ENCODE data around the gene PCDHGA10. TPM values are rescaled to one million over a fixed set of nuclear protein-coding genes. Genes with fewer than 3 reads are reported as not detected.
A peak's percentile ranks its signal among the peaks of the same experiment; 100 is the strongest.
"Not testable (repeated sequence)": the region's sequence is repeated elsewhere in the genome, so short reads cannot be mapped to it uniquely, and the experiment has no call there.

The PCDHGA10 gene
- total RNA-seq, 1 donor from 2014 or later = 18.4 TPM

DNA sequence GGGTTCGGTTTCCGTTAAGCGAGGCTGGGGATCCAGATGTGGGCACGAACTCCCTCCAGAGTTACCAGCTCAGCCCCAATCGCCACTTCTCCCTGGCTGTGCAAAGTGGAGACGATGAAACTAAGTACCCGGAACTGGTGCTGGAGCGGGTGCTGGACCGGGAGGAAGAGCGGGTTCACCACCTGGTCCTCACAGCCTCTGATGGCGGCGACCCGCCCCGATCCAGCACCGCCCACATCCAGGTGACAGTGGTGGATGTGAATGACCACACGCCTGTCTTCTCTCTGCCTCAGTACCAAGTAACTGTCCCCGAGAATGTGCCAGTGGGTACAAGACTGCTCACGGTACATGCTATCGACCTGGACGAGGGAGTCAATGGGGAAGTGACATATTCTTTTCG is 29.4 kb upstream of the PCDHGA10 start:
- DNase-seq (ENCODE audit: low read depth, low spot score) = no peak

DNA sequence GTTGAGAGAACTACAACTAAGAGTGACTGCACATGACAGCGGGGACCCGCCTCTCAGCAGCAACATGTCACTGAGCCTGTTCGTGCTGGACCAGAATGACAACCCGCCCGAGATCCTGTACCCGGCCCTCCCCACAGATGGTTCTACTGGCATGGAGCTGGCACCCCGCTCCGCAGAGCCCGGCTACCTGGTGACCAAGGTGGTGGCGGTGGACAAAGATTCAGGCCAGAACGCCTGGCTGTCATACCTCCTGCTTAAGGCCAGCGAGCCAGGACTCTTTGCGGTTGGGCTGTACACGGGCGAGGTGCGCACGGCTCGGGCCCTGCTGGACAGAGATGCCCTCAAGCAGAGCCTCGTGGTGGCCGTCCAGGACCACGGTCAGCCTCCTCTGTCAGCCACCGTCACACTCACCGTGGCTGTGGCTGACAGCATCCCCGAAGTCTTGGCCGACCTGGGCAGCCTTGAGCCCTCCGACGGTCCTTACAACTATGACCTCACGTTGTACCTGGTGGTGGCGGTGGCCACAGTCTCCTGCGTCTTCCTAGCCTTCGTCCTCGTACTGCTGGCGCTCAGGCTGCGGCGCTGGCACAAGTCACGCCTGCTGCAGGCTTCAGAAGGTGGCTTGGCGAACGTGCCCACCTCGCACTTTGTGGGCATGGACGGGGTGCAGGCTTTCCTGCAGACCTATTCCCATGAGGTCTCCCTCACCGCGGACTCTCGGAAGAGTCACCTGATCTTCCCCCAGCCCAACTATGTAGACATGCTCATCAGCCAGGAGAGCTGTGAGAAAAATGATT is 28.1 kb upstream of the PCDHGA10 start:
- no peaks in the 10 kb centered on the region for H3K27me3 Mint-ChIP-seq (ENCODE audit: low read depth)
- H3K27ac Mint-ChIP-seq (ENCODE audit: unreplicated experiment) = no peak overlapping the region
- no peaks in the 10 kb centered on the region for H3K4me1 Mint-ChIP-seq
- H3K36me3 Mint-ChIP-seq (ENCODE audit: low read depth) = peaks cover 39% of the 10 kb centered on the region
- no peak for DNase-seq (ENCODE audit: low read depth, low spot score)
- peaks cover 24% of the 10 kb centered on the region for H3K9me3 Mint-ChIP-seq
- no peak overlapping the region for H3K4me3 Mint-ChIP-seq
- TF ChIP-seq, protein P1, sequence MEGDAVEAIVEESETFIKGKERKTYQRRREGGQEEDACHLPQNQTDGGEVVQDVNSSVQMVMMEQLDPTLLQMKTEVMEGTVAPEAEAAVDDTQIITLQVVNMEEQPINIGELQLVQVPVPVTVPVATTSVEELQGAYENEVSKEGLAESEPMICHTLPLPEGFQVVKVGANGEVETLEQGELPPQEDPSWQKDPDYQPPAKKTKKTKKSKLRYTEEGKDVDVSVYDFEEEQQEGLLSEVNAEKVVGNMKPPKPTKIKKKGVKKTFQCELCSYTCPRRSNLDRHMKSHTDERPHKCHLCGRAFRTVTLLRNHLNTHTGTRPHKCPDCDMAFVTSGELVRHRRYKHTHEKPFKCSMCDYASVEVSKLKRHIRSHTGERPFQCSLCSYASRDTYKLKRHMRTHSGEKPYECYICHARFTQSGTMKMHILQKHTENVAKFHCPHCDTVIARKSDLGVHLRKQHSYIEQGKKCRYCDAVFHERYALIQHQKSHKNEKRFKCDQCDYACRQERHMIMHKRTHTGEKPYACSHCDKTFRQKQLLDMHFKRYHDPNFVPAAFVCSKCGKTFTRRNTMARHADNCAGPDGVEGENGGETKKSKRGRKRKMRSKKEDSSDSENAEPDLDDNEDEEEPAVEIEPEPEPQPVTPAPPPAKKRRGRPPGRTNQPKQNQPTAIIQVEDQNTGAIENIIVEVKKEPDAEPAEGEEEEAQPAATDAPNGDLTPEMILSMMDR (conservative IDR thresholded peaks at IDR 0.05) = no peak

More for the DNA sequence above, 29.4 kb upstream of the PCDHGA10 start:
- Mint-ChIP-seq H3K36me3 (ENCODE audit: low read depth) (peaks cover 33% of the 10 kb centered on the region), H3K27ac (ENCODE audit: unreplicated experiment) (no peak overlapping the region), H3K27me3 (ENCODE audit: low read depth) (no peaks in the 10 kb centered on the region), H3K9me3 (peaks cover 24% of the 10 kb centered on the region), H3K4me3 (no peak overlapping the region), H3K4me1 (no peaks in the 10 kb centered on the region)
- TF ChIP-seq, protein P1 (conservative IDR thresholded peaks at IDR 0.05) = no peak

DNA sequence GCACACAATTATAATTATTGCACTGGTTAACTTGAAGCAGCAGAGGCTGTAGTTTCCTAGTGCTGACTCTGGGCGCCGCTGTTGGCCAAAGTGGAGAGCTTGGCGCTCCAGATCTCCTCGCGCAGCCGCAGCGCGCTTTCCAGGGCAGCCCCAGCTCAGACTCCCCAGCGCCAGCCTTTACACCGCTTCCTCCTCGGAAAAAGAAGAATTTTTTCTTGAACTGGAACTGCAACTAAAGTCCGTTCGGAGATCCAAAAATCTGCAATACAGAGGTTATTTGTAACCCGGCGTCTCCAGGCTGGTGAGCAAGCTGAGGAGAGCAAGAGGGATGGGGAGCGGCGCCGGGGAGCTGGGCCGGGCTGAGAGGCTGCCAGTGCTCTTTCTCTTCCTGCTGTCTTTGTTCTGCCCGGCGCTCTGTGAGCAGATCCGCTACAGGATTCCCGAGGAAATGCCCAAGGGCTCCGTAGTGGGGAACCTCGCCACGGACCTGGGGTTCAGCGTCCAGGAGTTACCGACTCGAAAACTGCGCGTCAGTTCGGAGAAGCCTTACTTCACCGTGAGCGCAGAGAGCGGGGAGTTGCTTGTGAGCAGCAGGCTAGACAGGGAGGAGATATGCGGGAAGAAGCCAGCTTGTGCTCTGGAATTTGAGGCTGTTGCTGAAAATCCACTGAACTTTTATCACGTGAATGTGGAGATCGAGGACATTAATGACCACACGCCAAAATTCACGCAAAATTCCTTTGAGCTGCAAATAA is 25.1 kb upstream of the PCDHGA10 start, which contains the start of gene PCDHGB4:
Gene PCDHGB4 (plus strand): TSS at position 142 of the 755 bp plus-strand sequence. CDS start 187 bp downstream, at position 329.
- Mint-ChIP-seq H3K4me3 (peak within 1 kb of the TSS; percentile 44), H3K36me3 (ENCODE audit: low read depth) (peaks cover 49% of the 10 kb centered on the region), H3K9me3 (peaks cover 30% of the 10 kb centered on the region)
- not testable (repeated sequence) for H3K4me1 Mint-ChIP-seq; H3K27me3 Mint-ChIP-seq (ENCODE audit: low read depth); DNase-seq (ENCODE audit: low read depth, low spot score); H3K27ac Mint-ChIP-seq (ENCODE audit: unreplicated experiment)
- TF ChIP-seq, protein P1 (conservative IDR thresholded peaks at IDR 0.05) = peak; percentile 71

DNA sequence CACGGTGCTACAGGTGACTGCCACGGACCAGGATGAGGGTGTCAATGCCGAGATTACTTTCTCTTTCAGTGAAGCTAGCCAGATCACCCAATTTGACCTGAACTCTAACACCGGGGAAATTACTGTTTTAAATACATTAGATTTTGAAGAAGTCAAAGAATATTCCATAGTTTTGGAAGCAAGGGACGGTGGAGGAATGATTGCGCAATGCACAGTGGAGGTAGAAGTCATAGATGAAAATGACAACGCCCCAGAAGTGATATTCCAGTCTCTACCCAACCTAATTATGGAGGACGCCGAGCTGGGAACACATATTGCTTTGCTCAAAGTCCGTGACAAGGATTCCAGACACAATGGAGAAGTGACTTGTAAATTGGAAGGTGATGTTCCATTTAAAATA is 24.1 kb upstream of the PCDHGA10 start:
- TF ChIP-seq, protein P1 (conservative IDR thresholded peaks at IDR 0.05) = no peak
- peaks cover 51% of the 10 kb centered on the region for H3K36me3 Mint-ChIP-seq (ENCODE audit: low read depth)
- no peaks in the 10 kb centered on the region for H3K4me1 Mint-ChIP-seq
- H3K4me3 Mint-ChIP-seq = no peak overlapping the region
- H3K27ac Mint-ChIP-seq (ENCODE audit: unreplicated experiment) = no peak overlapping the region
- peaks cover 30% of the 10 kb centered on the region for H3K9me3 Mint-ChIP-seq
- DNase-seq (ENCODE audit: low read depth, low spot score) = no peak
- H3K27me3 Mint-ChIP-seq (ENCODE audit: low read depth) = no peaks in the 10 kb centered on the region

DNA sequence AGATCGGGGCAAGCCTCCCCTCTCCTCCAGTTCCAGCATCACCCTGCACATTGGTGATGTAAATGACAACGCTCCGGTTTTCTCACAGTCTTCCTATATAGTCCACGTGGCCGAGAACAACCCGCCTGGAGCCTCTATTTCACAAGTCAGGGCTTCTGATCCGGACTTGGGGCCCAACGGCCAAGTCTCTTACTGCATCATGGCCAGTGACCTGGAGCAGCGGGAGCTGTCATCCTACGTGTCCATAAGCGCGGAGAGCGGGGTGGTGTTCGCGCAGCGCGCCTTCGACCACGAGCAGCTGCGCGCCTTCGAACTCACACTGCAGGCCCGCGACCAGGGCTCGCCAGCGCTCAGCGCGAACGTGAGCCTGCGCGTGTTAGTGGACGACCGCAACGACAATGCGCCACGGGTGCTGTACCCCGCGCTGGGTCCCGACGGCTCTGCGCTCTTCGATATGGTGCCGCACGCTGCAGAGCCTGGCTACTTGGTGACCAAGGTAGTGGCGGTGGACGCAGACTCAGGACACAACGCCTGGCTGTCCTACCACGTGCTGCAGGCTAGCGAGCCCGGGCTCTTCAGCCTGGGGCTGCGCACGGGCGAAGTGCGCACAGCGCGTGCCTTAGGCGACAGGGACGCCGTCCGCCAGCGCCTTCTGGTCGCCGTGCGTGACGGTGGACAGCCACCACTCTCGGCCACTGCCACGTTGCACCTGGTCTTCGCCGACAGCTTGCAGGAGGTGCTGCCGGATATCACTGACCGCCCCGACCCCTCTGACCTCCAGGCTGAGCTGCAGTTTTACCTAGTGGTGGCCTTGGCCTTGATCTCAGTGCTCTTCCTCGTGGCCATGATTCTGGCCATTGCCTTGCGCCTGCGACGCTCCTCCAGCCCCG is 23.4 kb upstream of the PCDHGA10 start:
- Mint-ChIP-seq H3K27ac (ENCODE audit: unreplicated experiment) (peak overlapping the region; percentile 41), H3K36me3 (ENCODE audit: low read depth) (peaks cover 57% of the 10 kb centered on the region), H3K9me3 (peaks cover 31% of the 10 kb centered on the region), H3K4me3 (no peak overlapping the region), H3K27me3 (ENCODE audit: low read depth) (no peaks in the 10 kb centered on the region), H3K4me1 (no peaks in the 10 kb centered on the region)
- TF ChIP-seq, protein P1 (conservative IDR thresholded peaks at IDR 0.05) = no peak
- no peak for DNase-seq (ENCODE audit: low read depth, low spot score)

Measured in neural crest cell (in vitro differentiated cells).